Measurements from ENCODE around the gene LRP2. TPM values are rescaled to one million over a fixed set of nuclear protein-coding genes. Genes with fewer than 3 reads are reported as not detected.
"Not testable (repeated sequence)": the region's sequence is repeated elsewhere in the genome, so short reads cannot be mapped to it uniquely, and the experiment has no call there.

LRP2 gene
- total and polyA plus RNA-seq, 2 donors (not counting 1 experiment from before 2014, with no cell fraction given), result under 0.01 TPM; not detected in 1

GRCh38 chr2:169320561-169320960 lies 41.8 kb downstream of the LRP2 start:
- no peak for DNase-seq (ENCODE audit: low read depth in 2 of 2)
- Histone ChIP-seq H3K79me2 (ENCODE audit: control insufficient read depth, insufficient read depth, low read length) (no peaks in the 10 kb centered on the region), H4K20me1 (ENCODE audit: control insufficient read depth, extremely low read depth, insufficient read depth, low read length) (no peaks in the 10 kb centered on the region), H3K4me2 (ENCODE audit: extremely low read depth, insufficient read depth, low read length) (no peak overlapping the region), H3K9me3 (ENCODE audit: control insufficient read depth, insufficient read depth, low read depth, low read length) (no peaks in the 10 kb centered on the region), H2AFZ (ENCODE audit: low read length) (no peak overlapping the region), H3K27ac (ENCODE audit: insufficient read depth, low read length) (no peak overlapping the region), H3K9ac (ENCODE audit: insufficient read depth, low read length) (no peak overlapping the region), H3K27me3 (ENCODE audit: control insufficient read depth, insufficient read depth, low read length) (no peaks in the 10 kb centered on the region), H3K4me1 (ENCODE audit: control insufficient read depth, extremely low read depth, insufficient read depth, low read length) (no peaks in the 10 kb centered on the region), H3K4me3 (replicated peaks in 1 of 4; ENCODE audit: control extremely low read depth in 1 of 4, insufficient read depth in 1 of 4, low read depth in 3 of 4, low read length in 4 of 4) (no peak overlapping the region), H3K36me3 (ENCODE audit: control insufficient read depth, insufficient read depth, low read length) (no peaks in the 10 kb centered on the region)
- TF ChIP-seq EZH2 (IDR thresholded peaks at IDR 0.05; ENCODE audit: low read length, missing control alignments), result no peak
- TF ChIP-seq, protein P1, sequence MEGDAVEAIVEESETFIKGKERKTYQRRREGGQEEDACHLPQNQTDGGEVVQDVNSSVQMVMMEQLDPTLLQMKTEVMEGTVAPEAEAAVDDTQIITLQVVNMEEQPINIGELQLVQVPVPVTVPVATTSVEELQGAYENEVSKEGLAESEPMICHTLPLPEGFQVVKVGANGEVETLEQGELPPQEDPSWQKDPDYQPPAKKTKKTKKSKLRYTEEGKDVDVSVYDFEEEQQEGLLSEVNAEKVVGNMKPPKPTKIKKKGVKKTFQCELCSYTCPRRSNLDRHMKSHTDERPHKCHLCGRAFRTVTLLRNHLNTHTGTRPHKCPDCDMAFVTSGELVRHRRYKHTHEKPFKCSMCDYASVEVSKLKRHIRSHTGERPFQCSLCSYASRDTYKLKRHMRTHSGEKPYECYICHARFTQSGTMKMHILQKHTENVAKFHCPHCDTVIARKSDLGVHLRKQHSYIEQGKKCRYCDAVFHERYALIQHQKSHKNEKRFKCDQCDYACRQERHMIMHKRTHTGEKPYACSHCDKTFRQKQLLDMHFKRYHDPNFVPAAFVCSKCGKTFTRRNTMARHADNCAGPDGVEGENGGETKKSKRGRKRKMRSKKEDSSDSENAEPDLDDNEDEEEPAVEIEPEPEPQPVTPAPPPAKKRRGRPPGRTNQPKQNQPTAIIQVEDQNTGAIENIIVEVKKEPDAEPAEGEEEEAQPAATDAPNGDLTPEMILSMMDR (conservative IDR thresholded peaks at IDR 0.05 in 1 of 2, IDR thresholded peaks at IDR 0.05 in 1 of 2; ENCODE audit: low read depth in 1 of 2, low read length in 2 of 2), result no peak

DNA sequence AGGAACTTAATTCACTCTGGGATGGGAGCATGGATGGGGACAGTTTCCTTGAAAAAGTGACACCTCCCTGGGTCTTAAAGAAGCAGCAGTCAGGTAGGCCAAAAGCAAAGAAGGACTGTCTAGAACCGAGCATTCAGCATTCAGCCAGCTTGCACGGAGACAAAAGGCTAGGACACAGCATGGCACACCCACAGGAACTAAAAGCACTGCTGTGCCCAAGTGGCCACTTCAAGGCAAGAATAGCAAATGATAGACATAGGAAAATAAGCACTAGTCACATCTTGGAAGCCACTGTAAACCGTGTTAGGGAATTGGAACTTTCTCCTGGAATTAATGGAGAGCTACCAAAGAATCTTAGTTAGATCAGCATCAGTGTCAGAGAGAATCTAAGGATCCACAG lies 47.0 kb downstream of the LRP2 start:
- Histone ChIP-seq H3K4me3 (replicated peaks in 1 of 4; ENCODE audit: control extremely low read depth in 1 of 4, insufficient read depth in 1 of 4, low read depth in 3 of 4, low read length in 4 of 4) (no peak overlapping the region), H3K9ac (ENCODE audit: insufficient read depth, low read length) (no peak overlapping the region), H4K20me1 (ENCODE audit: control insufficient read depth, extremely low read depth, insufficient read depth, low read length) (no peaks in the 10 kb centered on the region), H3K4me2 (ENCODE audit: extremely low read depth, insufficient read depth, low read length) (no peak overlapping the region), H3K4me1 (ENCODE audit: control insufficient read depth, extremely low read depth, insufficient read depth, low read length) (no peaks in the 10 kb centered on the region), H3K27me3 (ENCODE audit: control insufficient read depth, insufficient read depth, low read length) (no peaks in the 10 kb centered on the region), H2AFZ (ENCODE audit: low read length) (no peak overlapping the region), H3K27ac (ENCODE audit: insufficient read depth, low read length) (no peak overlapping the region), H3K9me3 (ENCODE audit: control insufficient read depth, insufficient read depth, low read depth, low read length) (no peaks in the 10 kb centered on the region), H3K36me3 (ENCODE audit: control insufficient read depth, insufficient read depth, low read length) (no peaks in the 10 kb centered on the region), H3K79me2 (ENCODE audit: control insufficient read depth, insufficient read depth, low read length) (no peaks in the 10 kb centered on the region)
- no peak for TF ChIP-seq EZH2 (IDR thresholded peaks at IDR 0.05; ENCODE audit: low read length, missing control alignments)
- TF ChIP-seq, protein P1 (conservative IDR thresholded peaks at IDR 0.05 in 1 of 2, IDR thresholded peaks at IDR 0.05 in 1 of 2; ENCODE audit: low read depth in 1 of 2, low read length in 2 of 2), result no peak
- DNase-seq (ENCODE audit: low read depth in 2 of 2), result no peak

DNA sequence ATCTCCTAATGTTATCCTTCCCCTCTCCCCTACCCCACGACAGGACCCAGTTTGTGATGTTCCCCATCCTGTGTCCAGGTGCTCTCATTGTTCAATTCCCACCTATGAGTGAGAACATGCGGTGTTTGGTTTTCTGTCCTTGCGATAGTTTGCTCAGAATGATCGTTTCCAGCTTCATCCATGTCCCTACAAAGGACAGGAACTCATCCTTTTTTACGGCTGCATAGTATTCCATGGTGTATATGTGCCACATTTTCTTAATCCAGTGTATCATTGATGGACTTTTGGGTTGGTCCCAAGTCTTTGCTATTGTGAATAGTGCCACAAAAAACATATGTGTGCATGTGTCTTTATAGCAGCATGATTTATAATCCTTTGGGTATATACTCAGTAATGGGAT lies 54.0 kb downstream of the LRP2 start:
- H3K9ac ChIP-seq (ENCODE audit: insufficient read depth, low read length); H3K36me3 ChIP-seq (ENCODE audit: control insufficient read depth, insufficient read depth, low read length); H3K9me3 ChIP-seq (ENCODE audit: control insufficient read depth, insufficient read depth, low read depth, low read length); H3K4me2 ChIP-seq (ENCODE audit: extremely low read depth, insufficient read depth, low read length); DNase-seq (ENCODE audit: low read depth in 2 of 2); H3K27me3 ChIP-seq (ENCODE audit: control insufficient read depth, insufficient read depth, low read length); H3K4me1 ChIP-seq (ENCODE audit: control insufficient read depth, extremely low read depth, insufficient read depth, low read length); H3K4me3 ChIP-seq (replicated peaks in 1 of 4; ENCODE audit: control extremely low read depth in 1 of 4, insufficient read depth in 1 of 4, low read depth in 3 of 4, low read length in 4 of 4); H3K79me2 ChIP-seq (ENCODE audit: control insufficient read depth, insufficient read depth, low read length); H4K20me1 ChIP-seq (ENCODE audit: control insufficient read depth, extremely low read depth, insufficient read depth, low read length); H2AFZ ChIP-seq (ENCODE audit: low read length); H3K27ac ChIP-seq (ENCODE audit: insufficient read depth, low read length): not testable (repeated sequence)

- H3K9ac ChIP-seq (ENCODE audit: insufficient read depth, low read length); H3K4me2 ChIP-seq (ENCODE audit: extremely low read depth, insufficient read depth, low read length); H3K36me3 ChIP-seq (ENCODE audit: control insufficient read depth, insufficient read depth, low read length): not testable (repeated sequence)
Measured at GRCh38 chr2:169304689-169305088, 57.6 kb downstream of the LRP2 start.

More at GRCh38 chr2:169304689-169305088, 57.6 kb downstream of the LRP2 start:
- H2AFZ ChIP-seq (ENCODE audit: low read length); H3K27ac ChIP-seq (ENCODE audit: insufficient read depth, low read length); H3K9me3 ChIP-seq (ENCODE audit: control insufficient read depth, insufficient read depth, low read depth, low read length); DNase-seq (ENCODE audit: low read depth in 2 of 2); H3K79me2 ChIP-seq (ENCODE audit: control insufficient read depth, insufficient read depth, low read length); H3K27me3 ChIP-seq (ENCODE audit: control insufficient read depth, insufficient read depth, low read length); H3K4me1 ChIP-seq (ENCODE audit: control insufficient read depth, extremely low read depth, insufficient read depth, low read length); H4K20me1 ChIP-seq (ENCODE audit: control insufficient read depth, extremely low read depth, insufficient read depth, low read length); H3K4me3 ChIP-seq (replicated peaks in 1 of 4; ENCODE audit: control extremely low read depth in 1 of 4, insufficient read depth in 1 of 4, low read depth in 3 of 4, low read length in 4 of 4): not testable (repeated sequence)
